Prostate gland (tissue), 2 donors: ENCODE measurements around the gene LYPD5.

ENCODE experiments used
- CTCF ChIP-seq, 4 experiments: fragments of 200-600 bp in 2 of 4; fragments of 450-650 bp in 2 of 4; sonication (generic) in 2 of 4; IDR thresholded peaks; 1 replicate in 3 of 4; 2 replicates in 1 of 4; pipeline ENCODE4 v1.5.1; 2016 to 2019; ENCODE audit warnings: antibody characterized with exemption in 4 of 4, mild to moderate bottlenecking in 2 of 4, moderate library complexity in 2 of 4
- POLR2A ChIP-seq: fragments of 450-650 bp; IDR thresholded peaks from one replicate; pipeline ENCODE4 v1.6.1; 2016; ENCODE audit warnings: antibody characterized with exemption, mild to moderate bottlenecking

DNA sequence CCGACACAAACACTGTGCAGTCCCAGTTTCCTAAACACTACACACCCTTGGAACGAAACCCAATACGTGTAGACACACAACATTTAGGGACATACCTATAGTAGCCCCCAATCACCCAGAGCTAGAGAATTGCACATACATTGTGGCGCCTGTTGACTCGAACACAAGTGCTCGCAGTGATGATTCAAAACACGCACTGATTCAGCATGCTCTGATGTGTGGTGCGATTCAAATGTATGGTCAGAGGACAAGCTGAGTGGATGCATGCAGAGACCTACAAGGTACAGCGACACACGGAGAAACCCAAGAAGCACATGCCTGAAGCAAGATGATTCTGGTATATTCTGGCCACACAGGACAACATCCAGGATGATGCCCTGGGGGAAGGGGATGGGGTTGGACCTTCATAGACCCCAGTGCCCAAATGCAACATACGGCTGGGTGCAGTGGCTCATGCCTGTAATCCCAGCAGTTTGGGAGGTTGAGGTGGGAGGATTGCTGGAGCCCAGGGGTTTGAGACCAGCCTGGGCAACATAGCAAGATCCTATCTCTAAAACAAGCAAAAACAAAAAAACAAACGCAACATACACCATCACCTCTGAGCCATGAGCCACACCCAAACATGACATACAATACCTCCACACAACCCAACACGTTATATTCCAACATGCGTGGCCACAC is 20.5 kb downstream of the LYPD5 start:
- no peak for TF ChIP-seq CTCF (IDR thresholded peaks at IDR 0.05)
- no peak for TF ChIP-seq POLR2A
